Calu3 (cell line): Measurements from ENCODE around the gene PLEKHN1. TPM values are rescaled to one million over a fixed set of nuclear protein-coding genes. Genes with fewer than 3 reads are reported as not detected.
A peak's percentile ranks its signal among the peaks of the same experiment; 100 is the strongest.

Experiments used
- BruUV-seq: library from RNA; stranded (reverse); fragments of 400-500 nt; replicated peaks from 2 replicates; lab custom pipeline; 2021; lab: Mats Ljungman, UMichigan
- CTCF ChIA-PET: fragments of 300-600 bp; sonication (Branson Sonifier 250); formaldehyde crosslinking; loops from one replicate; lab custom pipeline; 2022; ENCODE audit warnings: antibody characterized with exemption; lab: Charles Lee
- DNase-seq: peaks from one replicate; pipeline ENCODE4 v3.0.0; 2022
- H3K27ac Mint-ChIP-seq: one replicate; pipeline ENCODE4 v1.8.0; 2022; ENCODE audit warnings: mixed read lengths; ENCODE audit not compliant: unreplicated experiment
- H3K27me3 Mint-ChIP-seq: one replicate; pipeline ENCODE4 v1.8.0; 2022; ENCODE audit warnings: mixed read lengths; ENCODE audit not compliant: unreplicated experiment
- H3K36me3 Mint-ChIP-seq: one replicate; pipeline ENCODE4 v1.8.0; 2022; ENCODE audit warnings: mild to moderate bottlenecking, moderate library complexity, mixed read lengths; ENCODE audit not compliant: insufficient read depth, unreplicated experiment
- H3K4me1 Mint-ChIP-seq: one replicate; pipeline ENCODE4 v1.8.0; 2022; ENCODE audit warnings: mild to moderate bottlenecking, low read depth, mixed read lengths; ENCODE audit not compliant: unreplicated experiment
- H3K4me3 Mint-ChIP-seq: one replicate; pipeline ENCODE4 v1.8.0; 2022; ENCODE audit warnings: mild to moderate bottlenecking, low read depth, moderate library complexity, mixed read lengths; ENCODE audit not compliant: unreplicated experiment
- H3K9me3 Mint-ChIP-seq: one replicate; pipeline ENCODE4 v1.8.0; 2022; ENCODE audit warnings: low read depth, mixed read lengths; ENCODE audit not compliant: unreplicated experiment
- intact Hi-C: fragments of 100-400 bp; cut with micrococcal nuclease; formaldehyde crosslinking; loops from one replicate; pipeline ENCODE4 v1.10.0; 2022; ENCODE audit not compliant: unreplicated experiment
- total RNA-seq: library from RNA; stranded (reverse); gene quantifications from 2 replicates; pipeline ENCODE4 v1.2.3, GENCODE V29; 2022
- TF ChIP-seq, protein P1 (sequence below): fragments of 200-600 bp; IDR thresholded peaks from one replicate; pipeline ENCODE4 v1.8.0; 2022; ENCODE audit warnings: antibody characterized with exemption; ENCODE audit not compliant: unreplicated experiment

The PLEKHN1 gene
- total RNA-seq, 1 experiment from 2014 or later = 11.9 TPM

DNA sequence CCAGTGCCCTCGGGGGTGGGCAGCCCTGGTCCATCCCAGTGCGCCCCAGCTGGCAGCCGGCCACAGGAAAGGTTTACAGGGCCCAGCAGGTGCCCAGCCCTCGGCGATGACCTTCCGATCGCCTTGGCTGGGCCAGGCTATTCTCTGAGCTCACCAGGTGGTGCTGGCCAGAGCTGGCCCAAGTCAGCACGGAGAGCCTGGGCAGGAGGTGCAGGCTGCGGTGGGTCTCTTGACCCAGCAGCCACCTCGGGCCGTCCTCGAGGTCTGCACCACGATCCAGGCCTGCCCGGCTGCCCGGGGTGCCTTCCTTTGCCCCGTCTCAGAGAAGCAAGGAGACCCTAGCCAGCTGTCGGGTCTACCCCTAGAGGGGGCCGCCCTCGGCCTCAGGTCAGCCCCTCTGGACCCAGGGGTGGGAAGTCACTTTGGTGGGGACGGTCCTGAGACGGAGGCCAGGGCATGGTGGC lies 15.2 kb downstream of the PLEKHN1 start:
- peaks cover 7% of the 10 kb centered on the region for H3K36me3 Mint-ChIP-seq
- TF ChIP-seq, protein P1, sequence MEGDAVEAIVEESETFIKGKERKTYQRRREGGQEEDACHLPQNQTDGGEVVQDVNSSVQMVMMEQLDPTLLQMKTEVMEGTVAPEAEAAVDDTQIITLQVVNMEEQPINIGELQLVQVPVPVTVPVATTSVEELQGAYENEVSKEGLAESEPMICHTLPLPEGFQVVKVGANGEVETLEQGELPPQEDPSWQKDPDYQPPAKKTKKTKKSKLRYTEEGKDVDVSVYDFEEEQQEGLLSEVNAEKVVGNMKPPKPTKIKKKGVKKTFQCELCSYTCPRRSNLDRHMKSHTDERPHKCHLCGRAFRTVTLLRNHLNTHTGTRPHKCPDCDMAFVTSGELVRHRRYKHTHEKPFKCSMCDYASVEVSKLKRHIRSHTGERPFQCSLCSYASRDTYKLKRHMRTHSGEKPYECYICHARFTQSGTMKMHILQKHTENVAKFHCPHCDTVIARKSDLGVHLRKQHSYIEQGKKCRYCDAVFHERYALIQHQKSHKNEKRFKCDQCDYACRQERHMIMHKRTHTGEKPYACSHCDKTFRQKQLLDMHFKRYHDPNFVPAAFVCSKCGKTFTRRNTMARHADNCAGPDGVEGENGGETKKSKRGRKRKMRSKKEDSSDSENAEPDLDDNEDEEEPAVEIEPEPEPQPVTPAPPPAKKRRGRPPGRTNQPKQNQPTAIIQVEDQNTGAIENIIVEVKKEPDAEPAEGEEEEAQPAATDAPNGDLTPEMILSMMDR = no peak
- H3K27me3 Mint-ChIP-seq = peaks cover 47% of the 10 kb centered on the region
- peaks cover 7% of the 10 kb centered on the region for H3K4me1 Mint-ChIP-seq
- CTCF ChIA-PET = no interaction called here
- H3K9me3 Mint-ChIP-seq = no peaks in the 10 kb centered on the region
- no peak for DNase-seq
- H3K27ac Mint-ChIP-seq = no peak overlapping the region
- intact Hi-C loops = no loop called here
- BruUV-seq = no TSS peak
- no peak overlapping the region for H3K4me3 Mint-ChIP-seq

DNA sequence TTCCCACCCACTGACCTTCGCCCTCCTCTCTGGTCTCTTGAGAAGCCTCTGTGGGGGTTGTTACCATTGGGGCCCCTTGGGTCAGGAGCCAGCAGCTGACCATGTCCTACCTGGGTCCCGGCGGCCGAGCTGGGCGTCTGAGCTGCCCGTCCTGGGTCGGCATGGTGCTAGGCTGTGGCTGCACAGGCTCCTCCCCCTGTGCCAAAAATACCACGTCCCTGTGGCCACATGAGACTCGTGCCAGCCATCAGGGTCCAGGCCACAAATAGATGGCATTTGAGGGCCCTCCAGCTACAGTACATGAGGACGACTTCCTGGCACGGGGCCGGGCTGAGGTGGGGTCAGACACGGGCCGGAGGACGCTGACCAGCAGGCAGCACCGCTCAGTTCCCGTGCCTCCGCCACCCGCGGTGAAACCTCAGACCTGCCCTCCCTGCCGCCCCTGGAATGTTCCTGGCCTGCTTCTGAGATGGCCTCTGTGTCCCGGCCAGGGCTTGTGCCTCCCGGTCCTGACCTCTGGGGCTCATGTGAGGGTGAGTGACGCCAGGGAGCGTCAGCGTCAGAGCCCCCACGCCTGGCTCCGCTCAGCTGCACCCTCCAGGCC lies 15.8 kb downstream of the PLEKHN1 start, which contains the start of gene PERM1:
PERM1 (minus strand) TSS at position 139 of the 604 bp plus-strand sequence. CDS start 1,064 bp downstream, outside the sequence.
- no TSS peak for BruUV-seq
- no peak within 1 kb of the TSS for H3K27ac Mint-ChIP-seq
- peaks cover 7% of the 10 kb centered on the region for H3K36me3 Mint-ChIP-seq
- DNase-seq = no peak
- peaks cover 7% of the 10 kb centered on the region for H3K4me1 Mint-ChIP-seq
- TF ChIP-seq, protein P1 = no peak
- intact Hi-C loops = no loop called here
- no peaks in the 10 kb centered on the region for H3K9me3 Mint-ChIP-seq
- CTCF ChIA-PET = interaction anchor here (2.9 kb wide), 1 partner anchor 82 kb away, joined by 9 read pairs; no protein-coding TSS in a partner anchor
- no peak within 1 kb of the TSS for H3K4me3 Mint-ChIP-seq
- peaks cover 47% of the 10 kb centered on the region for H3K27me3 Mint-ChIP-seq

DNA sequence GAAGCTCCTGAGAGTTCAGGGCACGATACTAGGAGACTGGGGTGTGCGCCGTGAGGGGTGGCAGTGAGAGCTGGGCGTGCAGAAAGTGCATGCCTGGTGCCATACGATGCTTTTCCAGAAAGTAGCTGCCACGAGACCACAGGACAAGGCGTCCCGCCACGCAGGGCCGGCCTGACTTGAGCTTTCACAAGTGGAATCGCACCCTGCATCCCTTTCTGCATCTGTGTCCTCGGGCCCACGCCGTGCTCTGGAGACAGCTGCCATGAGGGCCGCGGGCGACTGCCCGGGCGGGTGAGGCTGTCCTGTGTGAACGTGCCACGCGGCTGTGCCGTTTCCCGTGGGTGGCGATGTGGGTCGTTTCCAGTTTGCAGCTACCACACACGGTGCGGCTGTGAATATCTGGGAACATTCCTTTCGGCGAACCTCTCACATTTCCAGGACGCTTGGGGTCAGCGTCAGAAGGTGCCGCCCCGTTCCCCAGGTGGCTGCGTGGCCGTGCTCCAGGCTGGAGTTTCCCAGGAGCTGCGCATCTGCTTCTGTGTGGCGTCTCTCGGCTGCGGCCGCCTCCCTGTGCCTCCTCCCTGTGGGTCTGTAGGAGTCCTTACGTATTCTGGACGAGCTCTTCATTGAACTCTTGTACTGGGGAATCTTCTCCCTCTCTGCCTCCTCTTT lies 16.6 kb downstream of the PLEKHN1 start:
- H3K27me3 Mint-ChIP-seq = peaks cover 43% of the 10 kb centered on the region
- TF ChIP-seq, protein P1 = no peak
- H3K27ac Mint-ChIP-seq = no peak overlapping the region
- BruUV-seq = no TSS peak
- CTCF ChIA-PET = interaction anchor here (2.9 kb wide), 1 partner anchor 81 kb away, joined by 9 read pairs; no protein-coding TSS in a partner anchor
- peaks cover 6% of the 10 kb centered on the region for H3K36me3 Mint-ChIP-seq
- intact Hi-C loops = no loop called here
- H3K4me3 Mint-ChIP-seq = no peak overlapping the region
- H3K9me3 Mint-ChIP-seq = no peaks in the 10 kb centered on the region
- H3K4me1 Mint-ChIP-seq = peaks cover 6% of the 10 kb centered on the region
- no peak for DNase-seq

DNA sequence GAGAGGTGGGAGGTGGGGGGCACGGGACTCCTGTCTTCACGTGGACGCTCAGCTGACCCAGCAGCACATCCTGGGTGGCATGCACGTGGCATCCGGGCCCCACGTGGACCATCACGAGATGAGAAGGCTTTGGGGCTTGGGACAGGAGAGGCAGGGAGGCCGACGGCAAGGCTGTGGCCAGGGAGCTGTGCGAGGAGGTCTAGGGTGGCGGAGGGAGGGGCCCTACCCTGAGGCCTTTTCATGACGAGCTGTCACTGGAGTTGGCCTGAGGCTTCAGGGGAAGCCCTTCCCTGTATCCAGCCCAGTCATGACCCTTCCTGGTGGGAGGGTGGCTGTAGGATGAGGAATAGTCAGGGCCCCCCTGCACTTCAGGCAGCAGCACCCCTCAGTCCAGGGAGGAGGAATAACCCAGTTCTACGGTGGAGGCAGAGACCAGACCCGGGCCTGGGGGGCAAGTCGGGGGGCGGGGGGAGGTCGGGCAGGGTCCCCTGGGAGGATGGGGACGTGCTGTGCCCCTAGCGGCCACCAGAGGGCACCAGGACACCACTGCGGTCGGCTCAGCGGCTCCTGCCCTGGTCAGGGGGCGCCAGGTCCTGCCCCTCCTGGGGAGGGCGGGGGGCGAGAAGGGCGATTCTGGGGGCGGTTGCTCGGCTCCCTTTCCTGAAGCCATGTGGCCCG lies 17.7 kb downstream of the PLEKHN1 start:
- Mint-ChIP-seq H3K4me3 (peak overlapping the region; percentile 26), H3K27me3 (peaks cover 44% of the 10 kb centered on the region), H3K9me3 (no peaks in the 10 kb centered on the region), H3K36me3 (no peaks in the 10 kb centered on the region), H3K27ac (no peak overlapping the region), H3K4me1 (no peaks in the 10 kb centered on the region)
- TF ChIP-seq, protein P1 = peak; percentile 97
- BruUV-seq = no TSS peak
- peak; percentile 57 for DNase-seq
- CTCF ChIA-PET = interaction anchor here (0.7 to 2.9 kb wide), 2 partner anchors 18 to 80 kb away, joined by 3 to 9 read pairs; no protein-coding TSS in a partner anchor
- intact Hi-C loops = no loop called here
